ENCODE results near the gene PCARE. TPM values are rescaled to one million over a fixed set of nuclear protein-coding genes. Genes with fewer than 3 reads are reported as not detected.

Gene PCARE
- total and polyA plus RNA-seq, 2 donors (not counting 1 experiment from before 2014, with no cell fraction given) = not detected

- H3K9me3 Mint-ChIP-seq (ENCODE audit: insufficient read depth) = peaks cover 11% of the 10 kb centered on the region
- Histone ChIP-seq H3K27ac (ENCODE audit: low read length in 2 of 2) (no peak overlapping the region), H3K36me3 (replicated peaks in 1 of 2; ENCODE audit: control extremely low read depth in 1 of 2, control insufficient read depth in 1 of 2, extremely low read depth in 1 of 2, insufficient read depth in 2 of 2, low read length in 1 of 2) (no peaks in the 10 kb centered on the region), H3K27me3 (replicated peaks in 1 of 4; ENCODE audit: control extremely low read depth in 1 of 4, control insufficient read depth in 3 of 4, insufficient read depth in 4 of 4, low read length in 3 of 4) (no peaks in the 10 kb centered on the region), H2AFZ (ENCODE audit: insufficient read depth, low read depth, low read length, poor library complexity, severe bottlenecking) (no peak overlapping the region), H4K20me1 (ENCODE audit: control insufficient read depth, insufficient read depth, low read length, poor library complexity, severe bottlenecking) (no peaks in the 10 kb centered on the region), H3K4me1 (ENCODE audit: control insufficient read depth in 2 of 2, insufficient read depth in 2 of 2, low read length in 2 of 2) (peaks cover 6 to 7% of the 10 kb centered on the region in 2 donors), H3K9ac (ENCODE audit: low read length) (no peak overlapping the region), H3K9me3 (ENCODE audit: control extremely low read depth in 1 of 3, control insufficient read depth in 2 of 3, insufficient read depth in 1 of 3, low read length in 2 of 3) (peaks cover 2 to 7% (median 5%) of the 10 kb centered on the region in 3 donors), H3K4me3 (ENCODE audit: control extremely low read depth in 1 of 5, extremely low read depth in 1 of 5, insufficient read depth in 1 of 5, low read depth in 2 of 5, low read length in 4 of 5) (no peak overlapping the region), H3K79me2 (ENCODE audit: control insufficient read depth, insufficient read depth, low read length) (peaks cover 4% of the 10 kb centered on the region), H3K4me2 (replicated peaks; ENCODE audit: low read depth, low read length, poor library complexity, severe bottlenecking) (no peak overlapping the region)
- no CpG with 5 or more reads among the region's 2 CpGs for WGBS (ENCODE audit: insufficient coverage)
- intact Hi-C loops (cut with micrococcal nuclease) = no loop called here
- no peaks in the 10 kb centered on the region for H3K27me3 Mint-ChIP-seq
- TF ChIP-seq EZH2 (IDR thresholded peaks at IDR 0.05; ENCODE audit: borderline replicate concordance, insufficient read depth, low read depth, low read length, poor library complexity, severe bottlenecking) = no peak
- TF ChIP-seq CTCF (IDR thresholded peaks at IDR 0.05) = no peak
- DNase-seq = no peak
- no peak overlapping the region for H3K27ac Mint-ChIP-seq
- H3K4me3 Mint-ChIP-seq = no peak overlapping the region
- ChIA-PET CTCF (no interaction called here), POLR2A (no interaction called here)
- H3K4me1 Mint-ChIP-seq = peaks cover 14% of the 10 kb centered on the region
- ATAC-seq (ENCODE audit: low read depth) = no peak
These were observed 46.5 kb upstream of the PCARE start for GRCh38 chr2:29120846-29121245.

GRCh38 chr2:29119211-29119610 lies 44.9 kb upstream of the PCARE start:
- ChIA-PET POLR2A (no interaction called here), CTCF (no interaction called here)
- H3K27ac ChIP-seq (ENCODE audit: low read length in 2 of 2) = no peak overlapping the region
- H3K9me3 Mint-ChIP-seq (ENCODE audit: insufficient read depth) = peaks cover 8% of the 10 kb centered on the region
- peaks cover 4% of the 10 kb centered on the region for H3K79me2 ChIP-seq (ENCODE audit: control insufficient read depth, insufficient read depth, low read length)
- no peak overlapping the region for H2AFZ ChIP-seq (ENCODE audit: insufficient read depth, low read depth, low read length, poor library complexity, severe bottlenecking)
- H3K4me2 ChIP-seq (replicated peaks; ENCODE audit: low read depth, low read length, poor library complexity, severe bottlenecking) = no peak overlapping the region
- peaks cover 6% of the 10 kb centered on the region for H3K27me3 Mint-ChIP-seq
- no peak overlapping the region for H3K4me3 ChIP-seq (ENCODE audit: control extremely low read depth in 1 of 5, extremely low read depth in 1 of 5, insufficient read depth in 1 of 5, low read depth in 2 of 5, low read length in 4 of 5)
- no peak overlapping the region for H3K9ac ChIP-seq (ENCODE audit: low read length)
- H3K9me3 ChIP-seq (ENCODE audit: control extremely low read depth in 1 of 3, control insufficient read depth in 2 of 3, insufficient read depth in 1 of 3, low read length in 2 of 3) = peaks cover 0 to 2% (median 2%) of the 10 kb centered on the region in 3 donors
- H3K4me3 Mint-ChIP-seq = no peak overlapping the region
- TF ChIP-seq CTCF (IDR thresholded peaks at IDR 0.05) (no peak), EZH2 (IDR thresholded peaks at IDR 0.05; ENCODE audit: borderline replicate concordance, insufficient read depth, low read depth, low read length, poor library complexity, severe bottlenecking) (no peak)
- no peak for DNase-seq
- H3K4me1 Mint-ChIP-seq = peaks cover 21% of the 10 kb centered on the region
- no CpG with 5 or more reads among the region's 4 CpGs for WGBS (ENCODE audit: insufficient coverage)
- H4K20me1 ChIP-seq (ENCODE audit: control insufficient read depth, insufficient read depth, low read length, poor library complexity, severe bottlenecking) = no peaks in the 10 kb centered on the region
- H3K36me3 ChIP-seq (replicated peaks in 1 of 2; ENCODE audit: control extremely low read depth in 1 of 2, control insufficient read depth in 1 of 2, extremely low read depth in 1 of 2, insufficient read depth in 2 of 2, low read length in 1 of 2) = no peaks in the 10 kb centered on the region
- H3K27me3 ChIP-seq (replicated peaks in 1 of 4; ENCODE audit: control extremely low read depth in 1 of 4, control insufficient read depth in 3 of 4, insufficient read depth in 4 of 4, low read length in 3 of 4) = peaks cover 0 to 2% (median 0%) of the 10 kb centered on the region in 4 experiments
- no peak for ATAC-seq (ENCODE audit: low read depth)
- H3K27ac Mint-ChIP-seq = no peak overlapping the region
- intact Hi-C loops (cut with micrococcal nuclease) = loop anchor here (5.0 kb wide), 1 partner anchor 107 kb away; no protein-coding TSS in a partner anchor
- H3K4me1 ChIP-seq (ENCODE audit: control insufficient read depth in 2 of 2, insufficient read depth in 2 of 2, low read length in 2 of 2) = peaks cover 13 to 14% of the 10 kb centered on the region in 2 donors

All from B cell (primary cell).